Measurements from ENCODE around the gene AGO4.
A peak's percentile ranks its signal among the peaks of the same experiment; 100 is the strongest.
"Not testable (repeated sequence)": the region's sequence is repeated elsewhere in the genome, so short reads cannot be mapped to it uniquely, and the experiment has no call there.

The AGO4 gene

GRCh38 chr1:35869245-35869950 is 61.6 kb downstream of the AGO4 start:
- not testable (repeated sequence) for DNase-seq

- DNase-seq: no peak
Measured at GRCh38 chr1:35870651-35871309, 63.0 kb downstream of the AGO4 start.

GRCh38 chr1:35873243-35873750 is 65.5 kb downstream of the AGO4 start:
- DNase-seq: no peak

- DNase-seq: not testable (repeated sequence)
Measured at GRCh38 chr1:35874115-35874514, 66.3 kb downstream of the AGO4 start.

GRCh38 chr1:35876988-35877387 is 69.2 kb downstream of the AGO4 start:
- DNase-seq: no peak

GRCh38 chr1:35881850-35882273 is 74.0 kb downstream of the AGO4 start:
- no peak for DNase-seq

GRCh38 chr1:35882586-35882944 is 74.7 kb downstream of the AGO4 start:
- no peak for DNase-seq

GRCh38 chr1:35882945-35883634 is 75.3 kb downstream of the AGO4 start, which contains the start of gene AGO1:
Gene AGO1, plus strand, starts transcription at chr1:35883209. Its CDS starts 213 bp downstream, at chr1:35883422.
- peak; percentile 96 for DNase-seq

GRCh38 chr1:35883635-35884101 is 75.9 kb downstream of the AGO4 start:
- DNase-seq: peak; percentile 63

- no peak for DNase-seq
Measured at GRCh38 chr1:35884934-35885333, 77.1 kb downstream of the AGO4 start.

GRCh38 chr1:35885961-35886558 is 78.2 kb downstream of the AGO4 start:
- DNase-seq: no peak

- no peak for DNase-seq
Measured at GRCh38 chr1:35886577-35887431, 79.0 kb downstream of the AGO4 start.

GRCh38 chr1:35887508-35887907 is 79.7 kb downstream of the AGO4 start:
- no peak for DNase-seq

GRCh38 chr1:35888255-35888654 is 80.4 kb downstream of the AGO4 start:
- DNase-seq: no peak

GRCh38 chr1:35888981-35889380 is 81.2 kb downstream of the AGO4 start:
- not testable (repeated sequence) for DNase-seq

GRCh38 chr1:35893051-35893879 is 85.4 kb downstream of the AGO4 start:
- no peak for DNase-seq

- DNase-seq: peak; percentile 15
Measured at GRCh38 chr1:35894183-35894582, 86.4 kb downstream of the AGO4 start.

GRCh38 chr1:35894656-35895055 is 86.8 kb downstream of the AGO4 start:
- no peak for DNase-seq

GRCh38 chr1:35899941-35900340 is 92.1 kb downstream of the AGO4 start:
- no peak for DNase-seq

- no peak for DNase-seq
Measured at GRCh38 chr1:35901235-35901634, 93.4 kb downstream of the AGO4 start.

- no peak for DNase-seq
Measured at GRCh38 chr1:35902671-35903070, 94.9 kb downstream of the AGO4 start.

Measured in CD4-positive, alpha-beta T cell treated with Interleukin-17A for 1 hour (primary cell).